ENCODE measurements around the gene SLTM.
"Not testable (repeated sequence)": the region's sequence is repeated elsewhere in the genome, so short reads cannot be mapped to it uniquely, and the experiment has no call there.

Gene SLTM

DNA sequence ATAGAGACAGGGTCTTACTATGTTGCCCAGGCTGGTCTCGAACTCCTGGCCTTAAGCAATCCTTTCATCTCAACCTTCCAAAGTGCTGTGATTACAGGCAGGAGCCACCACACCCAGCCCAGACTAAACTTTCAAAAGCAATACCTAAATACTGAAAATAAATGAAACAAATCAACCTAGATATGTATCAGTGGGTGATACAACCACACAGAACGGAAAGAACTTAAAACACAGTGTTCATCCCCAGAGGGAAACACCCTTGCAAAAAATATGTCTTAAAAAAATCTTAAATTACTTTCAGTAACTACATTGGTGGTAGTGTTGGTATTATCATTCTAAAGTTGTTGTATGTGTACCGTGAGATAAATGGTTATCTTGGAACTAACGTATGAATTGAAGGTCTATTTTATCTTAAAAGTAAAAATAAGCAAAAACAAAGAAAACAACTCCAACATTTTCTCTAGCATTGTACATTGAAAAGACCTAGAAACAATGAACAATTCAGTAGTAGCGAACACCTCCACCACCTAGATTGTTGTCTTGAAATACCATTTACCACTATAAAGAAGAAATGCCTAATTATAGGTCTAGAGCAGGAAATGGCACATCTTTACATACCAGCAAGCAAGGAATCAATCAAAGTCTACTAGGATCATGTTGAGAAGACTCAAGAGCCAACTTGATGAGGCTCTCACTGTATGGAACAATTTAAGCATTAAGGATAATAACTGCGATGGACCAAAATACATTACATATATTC is 24.7 kb downstream of the SLTM start:
- Histone ChIP-seq H3K27me3 (ENCODE audit: low read depth, low read length) (no peaks in the 10 kb centered on the region), H3K4me1 (ENCODE audit: control insufficient read depth in 1 of 2, insufficient read depth in 2 of 2, low read length in 2 of 2) (peaks cover 0 to 8% of the 10 kb centered on the region in 2 donors), H3K4me3 (ENCODE audit: low read depth in 1 of 2, low read length in 2 of 2) (no peak overlapping the region), H3K9me3 (ENCODE audit: control insufficient read depth in 1 of 2, low read length in 2 of 2) (no peaks in the 10 kb centered on the region), H3K36me3 (ENCODE audit: control insufficient read depth in 1 of 2, insufficient read depth in 2 of 2, low read length in 2 of 2) (peaks cover 20 to 22% of the 10 kb centered on the region in 2 donors), H3K27ac (ENCODE audit: low read length) (no peak overlapping the region)

DNA sequence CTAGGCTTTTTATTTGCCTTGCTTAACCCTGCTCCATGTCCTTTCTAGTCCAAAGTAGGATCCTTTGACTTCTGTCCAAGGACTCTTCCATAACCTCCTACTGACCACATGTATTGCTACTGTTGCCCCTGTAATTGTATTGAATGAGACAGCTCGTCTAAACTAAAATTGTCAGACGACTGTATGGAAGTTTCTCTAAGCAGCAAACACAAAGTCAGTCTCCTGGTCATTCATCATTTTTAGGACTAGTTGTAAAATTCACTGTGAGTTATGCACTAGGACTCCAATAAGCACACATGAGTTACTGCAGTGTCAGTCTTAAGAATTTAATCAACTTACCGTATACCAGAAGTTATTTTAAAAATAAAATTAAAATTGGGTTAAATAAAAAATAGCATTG is 32.8 kb downstream of the SLTM start:
- no peak overlapping the region for H3K4me3 ChIP-seq (ENCODE audit: low read depth in 1 of 2, low read length in 2 of 2)
- no peaks in the 10 kb centered on the region for H3K27me3 ChIP-seq (ENCODE audit: low read depth, low read length)
- H3K9me3 ChIP-seq (ENCODE audit: control insufficient read depth in 1 of 2, low read length in 2 of 2) = no peaks in the 10 kb centered on the region
- H3K4me1 ChIP-seq (ENCODE audit: control insufficient read depth in 1 of 2, insufficient read depth in 2 of 2, low read length in 2 of 2) = no peaks in the 10 kb centered on the region
- H3K36me3 ChIP-seq (ENCODE audit: control insufficient read depth in 1 of 2, insufficient read depth in 2 of 2, low read length in 2 of 2) = peaks cover 27 to 39% of the 10 kb centered on the region in 2 donors
- H3K27ac ChIP-seq (ENCODE audit: low read length) = no peak overlapping the region

DNA sequence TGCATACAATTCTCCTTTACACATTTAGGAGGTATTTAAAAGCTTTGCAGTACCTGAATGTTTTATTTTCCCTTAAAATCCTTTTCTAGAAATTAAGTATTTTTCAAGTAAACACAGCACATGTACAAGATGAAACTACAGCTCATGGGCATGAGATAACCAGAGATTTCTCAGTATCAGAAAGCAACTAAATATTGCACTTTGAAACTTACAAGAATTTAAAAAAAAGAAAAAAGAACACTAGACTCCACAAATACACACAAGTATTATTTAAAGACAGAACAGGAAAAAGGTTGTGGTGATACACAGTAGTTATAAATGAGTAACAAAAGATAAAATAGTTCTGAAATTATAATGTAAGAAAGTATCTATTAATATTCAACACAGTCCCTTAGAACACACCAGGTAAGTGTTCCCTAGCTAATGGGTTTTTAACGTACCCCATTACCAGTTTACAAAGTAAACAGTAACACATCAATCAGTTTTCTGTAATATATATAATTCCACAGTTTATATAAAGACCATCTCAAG is 35.3 kb downstream of the SLTM start:
- Histone ChIP-seq H3K9me3 (ENCODE audit: control insufficient read depth in 1 of 2, low read length in 2 of 2) (no peaks in the 10 kb centered on the region), H3K27me3 (ENCODE audit: low read depth, low read length) (no peaks in the 10 kb centered on the region), H3K36me3 (ENCODE audit: control insufficient read depth in 1 of 2, insufficient read depth in 2 of 2, low read length in 2 of 2) (peaks cover 51 to 56% of the 10 kb centered on the region in 2 donors), H3K4me1 (ENCODE audit: control insufficient read depth in 1 of 2, insufficient read depth in 2 of 2, low read length in 2 of 2) (no peaks in the 10 kb centered on the region), H3K4me3 (ENCODE audit: low read depth in 1 of 2, low read length in 2 of 2) (no peak overlapping the region), H3K27ac (ENCODE audit: low read length) (no peak overlapping the region)

DNA sequence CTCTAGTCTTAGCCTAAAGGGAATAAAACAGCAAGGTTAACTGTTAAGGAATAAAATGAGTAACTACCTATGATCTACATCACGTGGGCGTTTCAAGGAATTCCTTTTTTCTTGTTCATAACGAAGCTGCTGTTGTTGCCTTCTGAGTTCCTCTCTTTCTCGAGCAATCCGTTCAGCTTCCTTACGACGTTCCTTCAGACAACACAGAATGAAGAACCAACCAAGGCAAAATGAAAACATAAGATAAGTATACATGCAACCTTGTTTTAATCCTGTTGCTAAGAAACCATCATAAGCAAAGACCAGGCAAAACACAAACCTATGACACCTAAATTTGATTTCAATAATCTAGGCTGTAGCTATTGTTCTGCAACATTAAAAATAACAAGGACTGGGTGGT is 44.1 kb downstream of the SLTM start:
- Histone ChIP-seq H3K4me1 (ENCODE audit: control insufficient read depth in 1 of 2, insufficient read depth in 2 of 2, low read length in 2 of 2) (no peaks in the 10 kb centered on the region), H3K9me3 (ENCODE audit: control insufficient read depth in 1 of 2, low read length in 2 of 2) (no peaks in the 10 kb centered on the region), H3K36me3 (ENCODE audit: control insufficient read depth in 1 of 2, insufficient read depth in 2 of 2, low read length in 2 of 2) (peaks cover 81 to 89% of the 10 kb centered on the region in 2 donors), H3K4me3 (ENCODE audit: low read depth in 1 of 2, low read length in 2 of 2) (no peak overlapping the region), H3K27me3 (ENCODE audit: low read depth, low read length) (no peaks in the 10 kb centered on the region), H3K27ac (ENCODE audit: low read length) (no peak overlapping the region)

DNA sequence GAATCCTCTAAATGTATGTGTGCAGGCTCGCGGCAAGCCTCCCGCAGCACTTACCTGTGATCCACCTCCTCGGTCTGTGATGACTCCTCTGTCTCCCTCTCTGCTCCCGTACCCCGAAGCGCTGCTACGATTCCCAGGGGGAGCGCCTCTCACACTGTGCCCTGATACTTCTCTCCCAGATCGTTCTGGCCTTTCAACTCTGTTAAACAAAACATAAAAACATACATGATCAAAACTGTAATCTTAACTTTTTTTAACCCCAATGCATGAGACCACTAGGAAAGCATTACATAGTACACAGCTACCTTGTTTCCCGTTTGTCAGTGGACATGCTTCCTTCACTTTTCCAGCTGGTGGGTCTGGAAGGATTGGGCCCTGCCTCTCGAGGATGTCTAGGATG is 46.6 kb downstream of the SLTM start:
- Histone ChIP-seq H3K36me3 (ENCODE audit: control insufficient read depth in 1 of 2, insufficient read depth in 2 of 2, low read length in 2 of 2) (peaks cover 69 to 88% of the 10 kb centered on the region in 2 donors), H3K27me3 (ENCODE audit: low read depth, low read length) (no peaks in the 10 kb centered on the region), H3K9me3 (ENCODE audit: control insufficient read depth in 1 of 2, low read length in 2 of 2) (no peaks in the 10 kb centered on the region), H3K4me1 (ENCODE audit: control insufficient read depth in 1 of 2, insufficient read depth in 2 of 2, low read length in 2 of 2) (no peaks in the 10 kb centered on the region), H3K27ac (ENCODE audit: low read length) (no peak overlapping the region), H3K4me3 (ENCODE audit: low read depth in 1 of 2, low read length in 2 of 2) (no peak overlapping the region)

DNA sequence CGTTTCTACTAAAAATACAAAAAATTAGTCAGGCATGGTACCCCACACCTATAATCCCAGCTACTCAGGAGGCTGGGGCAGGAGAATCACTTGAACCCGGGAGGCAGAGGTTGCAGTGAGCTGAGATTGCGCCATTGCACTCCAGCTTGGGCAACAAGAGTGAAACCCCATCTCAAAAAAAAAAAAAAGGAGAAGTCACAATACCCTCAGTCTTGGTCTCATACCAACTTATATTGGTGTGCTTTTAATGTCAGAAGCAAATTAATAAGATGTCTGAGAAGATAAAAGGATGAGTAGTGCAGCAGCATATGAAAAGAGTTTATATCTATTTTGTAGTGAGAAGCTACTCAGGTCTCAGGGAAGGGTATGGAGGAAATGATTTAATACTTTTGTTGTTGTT is 49.6 kb downstream of the SLTM start:
- peaks cover 60 to 94% of the 10 kb centered on the region in 2 donors for H3K36me3 ChIP-seq (ENCODE audit: control insufficient read depth in 1 of 2, insufficient read depth in 2 of 2, low read length in 2 of 2)
- not testable (repeated sequence) for H3K27ac ChIP-seq (ENCODE audit: low read length); H3K27me3 ChIP-seq (ENCODE audit: low read depth, low read length); H3K4me3 ChIP-seq (ENCODE audit: low read depth in 1 of 2, low read length in 2 of 2); H3K4me1 ChIP-seq (ENCODE audit: control insufficient read depth in 1 of 2, insufficient read depth in 2 of 2, low read length in 2 of 2); H3K9me3 ChIP-seq (ENCODE audit: control insufficient read depth in 1 of 2, low read length in 2 of 2)

DNA sequence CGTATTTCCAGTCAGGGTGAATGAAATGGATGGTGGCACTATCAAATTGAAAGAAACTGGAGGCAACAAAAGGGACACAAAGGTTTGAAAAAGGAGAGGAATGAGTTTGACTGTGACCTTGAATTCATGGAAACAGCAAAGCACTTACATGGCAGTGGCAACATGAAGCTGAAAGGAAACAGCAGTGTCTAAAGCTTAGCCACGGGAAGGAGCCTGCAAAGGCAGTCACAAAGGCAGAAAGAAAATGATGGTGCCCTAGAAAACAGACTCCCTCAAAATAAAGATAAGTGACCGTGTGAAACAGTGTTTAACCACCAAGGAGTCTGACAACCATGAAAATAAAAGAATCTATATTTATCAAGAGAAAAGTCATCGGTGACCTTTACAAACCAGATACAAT is 51.2 kb downstream of the SLTM start:
- H3K9me3 ChIP-seq (ENCODE audit: control insufficient read depth in 1 of 2, low read length in 2 of 2) = no peaks in the 10 kb centered on the region
- H3K4me1 ChIP-seq (ENCODE audit: control insufficient read depth in 1 of 2, insufficient read depth in 2 of 2, low read length in 2 of 2) = no peaks in the 10 kb centered on the region
- peaks cover 53 to 91% of the 10 kb centered on the region in 2 donors for H3K36me3 ChIP-seq (ENCODE audit: control insufficient read depth in 1 of 2, insufficient read depth in 2 of 2, low read length in 2 of 2)
- no peaks in the 10 kb centered on the region for H3K27me3 ChIP-seq (ENCODE audit: low read depth, low read length)
- H3K4me3 ChIP-seq (ENCODE audit: low read depth in 1 of 2, low read length in 2 of 2) = no peak overlapping the region
- H3K27ac ChIP-seq (ENCODE audit: low read length) = no peak overlapping the region

DNA sequence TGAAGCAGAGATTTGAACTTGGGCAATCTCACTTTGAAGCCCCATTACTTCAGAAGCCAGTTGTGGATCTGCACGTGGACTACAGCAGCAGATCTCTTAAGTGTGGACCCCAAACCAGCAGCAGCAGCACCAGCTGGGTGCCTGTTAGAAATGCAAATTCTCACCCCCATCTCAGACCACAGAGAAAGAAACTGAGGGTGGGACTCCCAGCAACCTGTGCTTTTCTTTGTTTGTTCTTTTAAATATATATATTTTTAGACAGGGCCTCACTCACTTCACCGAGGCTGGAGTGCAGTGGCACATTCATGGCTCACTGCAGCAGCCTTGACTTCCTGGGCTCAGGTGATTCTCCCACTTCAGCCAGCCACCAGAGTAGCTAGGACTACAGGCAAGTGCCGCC is 53.2 kb downstream of the SLTM start:
- no peak overlapping the region for H3K27ac ChIP-seq (ENCODE audit: low read length)
- H3K9me3 ChIP-seq (ENCODE audit: control insufficient read depth in 1 of 2, low read length in 2 of 2) = no peaks in the 10 kb centered on the region
- peaks cover 46 to 85% of the 10 kb centered on the region in 2 donors for H3K36me3 ChIP-seq (ENCODE audit: control insufficient read depth in 1 of 2, insufficient read depth in 2 of 2, low read length in 2 of 2)
- no peaks in the 10 kb centered on the region for H3K27me3 ChIP-seq (ENCODE audit: low read depth, low read length)
- H3K4me3 ChIP-seq (ENCODE audit: low read depth in 1 of 2, low read length in 2 of 2) = no peak overlapping the region
- H3K4me1 ChIP-seq (ENCODE audit: control insufficient read depth in 1 of 2, insufficient read depth in 2 of 2, low read length in 2 of 2) = no peaks in the 10 kb centered on the region

DNA sequence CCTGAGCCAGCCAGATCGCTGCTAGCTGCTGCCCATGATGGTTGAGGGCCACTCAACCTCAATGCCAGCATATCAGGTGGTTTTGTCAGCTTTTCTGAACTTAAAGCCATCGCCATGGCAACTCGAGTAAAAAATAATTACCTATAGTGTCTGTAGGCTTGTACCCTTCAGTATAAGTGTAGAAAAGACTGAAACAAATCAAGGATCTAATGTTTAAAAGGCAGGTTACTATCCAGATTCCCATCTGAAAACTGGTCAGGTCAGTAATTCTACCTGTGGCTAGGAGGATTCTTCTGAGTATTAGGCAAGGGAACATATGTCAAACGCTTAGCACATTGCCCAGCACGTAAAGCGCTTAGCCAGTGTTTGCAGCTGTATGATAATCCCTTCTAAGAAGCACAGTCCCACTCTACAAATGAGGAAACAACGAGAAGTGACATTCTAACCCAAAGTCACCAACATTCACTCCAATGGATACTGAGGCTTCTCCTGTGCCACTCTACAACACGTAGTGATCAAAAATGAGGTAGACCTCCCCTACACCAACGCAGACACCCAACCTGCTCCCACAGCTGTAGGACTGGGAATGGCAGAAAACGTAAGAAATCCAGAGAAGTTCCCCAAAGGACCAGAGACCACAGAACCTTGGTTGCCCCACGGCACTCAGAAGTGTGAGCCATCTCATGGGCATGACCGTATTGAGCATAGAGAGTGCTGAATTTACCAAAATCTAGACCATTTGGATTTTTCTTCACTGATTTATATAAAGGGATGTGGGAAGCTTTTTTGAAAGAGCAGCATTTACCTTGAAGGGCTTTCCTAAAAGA is 55.3 kb downstream of the SLTM start:
- H3K27ac ChIP-seq (ENCODE audit: low read length) = no peak overlapping the region
- H3K4me1 ChIP-seq (ENCODE audit: control insufficient read depth in 1 of 2, insufficient read depth in 2 of 2, low read length in 2 of 2) = no peaks in the 10 kb centered on the region
- H3K4me3 ChIP-seq (ENCODE audit: low read depth in 1 of 2, low read length in 2 of 2) = no peak overlapping the region
- no peaks in the 10 kb centered on the region for H3K9me3 ChIP-seq (ENCODE audit: control insufficient read depth in 1 of 2, low read length in 2 of 2)
- peaks cover 35 to 67% of the 10 kb centered on the region in 2 donors for H3K36me3 ChIP-seq (ENCODE audit: control insufficient read depth in 1 of 2, insufficient read depth in 2 of 2, low read length in 2 of 2)
- no peaks in the 10 kb centered on the region for H3K27me3 ChIP-seq (ENCODE audit: low read depth, low read length)

DNA sequence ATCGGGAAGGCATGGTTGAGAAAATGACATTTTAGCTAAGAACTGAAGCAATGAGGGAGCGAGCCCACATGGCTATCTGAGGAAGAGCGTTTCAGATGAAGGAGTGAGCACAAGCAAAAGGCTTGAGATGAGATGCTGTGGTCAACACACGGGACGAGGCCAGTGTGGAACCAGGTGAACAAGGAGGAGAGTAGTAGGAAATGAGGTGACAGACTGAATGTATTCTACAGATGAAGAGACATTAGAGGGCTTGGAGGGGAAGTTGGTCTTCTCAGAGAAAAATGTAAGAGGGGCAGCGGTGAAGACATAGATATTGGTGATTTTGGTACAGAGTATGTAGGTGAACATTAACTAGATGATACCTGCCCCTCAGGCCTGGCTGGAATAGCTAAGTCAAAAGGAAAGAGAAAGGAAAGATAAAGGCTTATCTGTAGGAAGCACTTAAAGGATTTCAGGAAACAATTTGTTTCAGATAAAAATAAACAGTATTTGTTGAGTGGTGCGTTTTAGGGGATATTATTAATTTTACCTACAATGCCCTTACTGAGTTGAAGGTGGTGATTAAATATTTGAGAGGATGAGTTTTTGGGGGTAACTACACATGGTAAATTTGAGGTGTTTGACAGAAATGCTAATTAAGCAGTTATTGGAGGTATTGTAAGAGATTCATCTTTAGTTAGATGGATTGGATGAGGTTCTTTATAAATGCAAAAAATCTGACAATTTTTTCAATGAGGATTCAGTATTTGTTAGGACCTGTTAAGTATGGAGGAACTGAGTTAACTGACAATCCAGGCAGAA is 57.0 kb downstream of the SLTM start:
- Histone ChIP-seq H3K4me3 (ENCODE audit: low read depth in 1 of 2, low read length in 2 of 2) (no peak overlapping the region), H3K36me3 (ENCODE audit: control insufficient read depth in 1 of 2, insufficient read depth in 2 of 2, low read length in 2 of 2) (peaks cover 26 to 50% of the 10 kb centered on the region in 2 donors), H3K4me1 (ENCODE audit: control insufficient read depth in 1 of 2, insufficient read depth in 2 of 2, low read length in 2 of 2) (no peaks in the 10 kb centered on the region), H3K27ac (ENCODE audit: low read length) (no peak overlapping the region), H3K27me3 (ENCODE audit: low read depth, low read length) (no peaks in the 10 kb centered on the region), H3K9me3 (ENCODE audit: control insufficient read depth in 1 of 2, low read length in 2 of 2) (no peaks in the 10 kb centered on the region)

DNA sequence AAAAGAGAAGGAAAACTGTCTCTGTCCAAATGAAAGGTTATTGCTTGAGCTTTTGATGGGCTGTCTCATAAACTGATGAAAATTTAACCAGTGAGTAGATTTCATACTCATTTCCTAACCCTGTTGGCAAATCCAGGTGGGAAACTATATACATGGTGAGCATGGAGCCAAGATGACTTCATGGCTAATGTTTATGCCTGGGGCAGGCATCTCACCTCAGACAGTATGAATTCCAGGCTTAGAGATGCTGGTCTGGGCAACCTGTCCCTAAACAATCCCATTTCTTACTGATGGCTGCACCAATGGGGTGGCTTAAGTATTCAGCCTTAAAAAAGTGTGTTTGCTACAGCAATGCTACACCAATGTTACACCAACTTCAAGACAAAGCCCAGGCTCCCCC is 58.1 kb downstream of the SLTM start:
- H3K4me3 ChIP-seq (ENCODE audit: low read depth in 1 of 2, low read length in 2 of 2) = no peak overlapping the region
- no peak overlapping the region for H3K27ac ChIP-seq (ENCODE audit: low read length)
- H3K36me3 ChIP-seq (ENCODE audit: control insufficient read depth in 1 of 2, insufficient read depth in 2 of 2, low read length in 2 of 2) = peaks cover 26 to 38% of the 10 kb centered on the region in 2 donors
- H3K9me3 ChIP-seq (ENCODE audit: control insufficient read depth in 1 of 2, low read length in 2 of 2) = no peaks in the 10 kb centered on the region
- H3K4me1 ChIP-seq (ENCODE audit: control insufficient read depth in 1 of 2, insufficient read depth in 2 of 2, low read length in 2 of 2) = no peaks in the 10 kb centered on the region
- H3K27me3 ChIP-seq (ENCODE audit: low read depth, low read length) = no peaks in the 10 kb centered on the region
